SK-N-SH (cell line): ENCODE results near the gene DZIP1L.

Experiments used
- EP300 ChIP-seq, 2 experiments: IDR thresholded peaks; 2 replicates each; pipeline versions ENCODE4 v1.4.0 to v1.6.1; 2012; ENCODE audit warnings: borderline replicate concordance in 1 of 2, low read depth in 1 of 2, low read length in 1 of 2
- EZH2phosphoT487 ChIP-seq: fragments of 200-600 bp; sonication (generic); IDR thresholded peaks from 2 replicates; pipeline ENCODE4 v1.6.1; 2017; ENCODE audit warnings: low read depth, mixed run types, mild to moderate bottlenecking, antibody characterized with exemption, moderate library complexity, borderline replicate concordance
- JUND ChIP-seq: IDR thresholded peaks from 2 replicates; pipeline ENCODE4 v1.4.0; 2012
- RXRA ChIP-seq: IDR thresholded peaks from 2 replicates; pipeline ENCODE4 v1.4.0; 2012; ENCODE audit warnings: low read depth, mild to moderate bottlenecking, borderline replicate concordance
- TF ChIP-seq, protein P1 (sequence below): fragments of 200-600 bp; sonication (generic); IDR thresholded peaks from 2 replicates; pipeline ENCODE4 v1.6.1; 2017; ENCODE audit warnings: antibody characterized with exemption, mild to moderate bottlenecking, moderate library complexity
- TF ChIP-seq, protein P2 (sequence below): IDR thresholded peaks from 2 replicates; pipeline ENCODE4 v1.4.0; 2012; ENCODE audit warnings: low read depth

DNA sequence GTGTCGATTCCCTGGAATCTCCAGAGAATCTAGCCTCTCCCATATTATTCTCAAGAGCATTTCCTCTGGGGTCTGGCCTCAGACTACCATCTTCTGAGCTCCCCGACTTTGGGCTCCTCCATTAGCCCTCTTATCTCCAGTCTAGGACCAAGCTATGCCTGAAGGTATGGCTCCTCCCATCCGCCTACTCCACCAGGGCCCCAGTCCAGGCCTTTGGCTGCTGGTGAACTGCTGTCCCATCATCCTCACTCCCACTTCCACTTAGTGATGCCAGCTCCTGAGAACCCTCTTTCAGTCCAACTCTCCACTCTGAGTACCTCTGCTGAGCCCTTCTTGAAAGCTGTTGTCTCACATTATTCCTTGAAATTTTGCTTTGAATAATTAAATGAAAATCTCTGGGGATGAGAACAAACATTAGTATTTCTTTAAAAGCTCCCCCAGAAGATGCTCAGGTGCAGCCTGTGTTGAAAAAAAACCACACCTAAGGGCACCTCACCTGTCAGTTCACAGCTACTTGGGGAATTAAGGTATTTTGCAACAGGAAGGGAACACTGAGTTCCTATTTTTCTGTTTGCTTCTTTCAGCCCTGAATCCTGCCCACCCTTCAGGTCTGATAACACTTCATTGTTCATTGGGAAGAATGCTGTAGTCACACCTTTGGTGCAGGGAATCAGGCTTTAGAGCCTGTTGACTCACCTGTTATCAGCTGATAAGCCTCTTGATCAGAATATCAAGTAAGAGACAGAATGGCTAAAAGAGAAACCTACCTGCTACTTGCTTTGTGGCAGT lies 95.9 kb downstream of the DZIP1L start:
- TF ChIP-seq, protein P1, sequence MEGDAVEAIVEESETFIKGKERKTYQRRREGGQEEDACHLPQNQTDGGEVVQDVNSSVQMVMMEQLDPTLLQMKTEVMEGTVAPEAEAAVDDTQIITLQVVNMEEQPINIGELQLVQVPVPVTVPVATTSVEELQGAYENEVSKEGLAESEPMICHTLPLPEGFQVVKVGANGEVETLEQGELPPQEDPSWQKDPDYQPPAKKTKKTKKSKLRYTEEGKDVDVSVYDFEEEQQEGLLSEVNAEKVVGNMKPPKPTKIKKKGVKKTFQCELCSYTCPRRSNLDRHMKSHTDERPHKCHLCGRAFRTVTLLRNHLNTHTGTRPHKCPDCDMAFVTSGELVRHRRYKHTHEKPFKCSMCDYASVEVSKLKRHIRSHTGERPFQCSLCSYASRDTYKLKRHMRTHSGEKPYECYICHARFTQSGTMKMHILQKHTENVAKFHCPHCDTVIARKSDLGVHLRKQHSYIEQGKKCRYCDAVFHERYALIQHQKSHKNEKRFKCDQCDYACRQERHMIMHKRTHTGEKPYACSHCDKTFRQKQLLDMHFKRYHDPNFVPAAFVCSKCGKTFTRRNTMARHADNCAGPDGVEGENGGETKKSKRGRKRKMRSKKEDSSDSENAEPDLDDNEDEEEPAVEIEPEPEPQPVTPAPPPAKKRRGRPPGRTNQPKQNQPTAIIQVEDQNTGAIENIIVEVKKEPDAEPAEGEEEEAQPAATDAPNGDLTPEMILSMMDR, result no peak
- TF ChIP-seq JUND, result no peak
- TF ChIP-seq EP300 (IDR thresholded peaks at IDR 0.05; ENCODE audit: borderline replicate concordance in 1 of 2, low read depth in 1 of 2, low read length in 1 of 2), result no peak
- TF ChIP-seq, protein P2, sequence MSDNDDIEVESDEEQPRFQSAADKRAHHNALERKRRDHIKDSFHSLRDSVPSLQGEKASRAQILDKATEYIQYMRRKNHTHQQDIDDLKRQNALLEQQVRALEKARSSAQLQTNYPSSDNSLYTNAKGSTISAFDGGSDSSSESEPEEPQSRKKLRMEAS, result no peak
- no peak for TF ChIP-seq RXRA
- TF ChIP-seq EZH2phosphoT487, result no peak
